Central memory CD8-positive, alpha-beta T cell (primary cell): ENCODE data around the gene PFDN4.
"Not testable (repeated sequence)": the region's sequence is repeated elsewhere in the genome, so short reads cannot be mapped to it uniquely, and the experiment has no call there.

Source experiments
- ATAC-seq: fragments of 150-1000 bp; cut with Tn5 transposase; replicated peaks from 2 replicates; pipeline ENCODE4 v1.10.0; 2022; ENCODE audit warnings: mild to moderate bottlenecking, moderate FRiP score, moderate number of reproducible peaks; ENCODE audit not compliant: poor library complexity, severe bottlenecking; ENCODE audit errors: extremely low read depth
- DNase-seq, 2 donors: peaks; one replicate each; pipeline ENCODE4 v3.0.0; 2021; ENCODE audit warnings: low spot score in 2 of 2
- H3K27ac Mint-ChIP-seq: one replicate; pipeline ENCODE4 v1.8.0; 2022; ENCODE audit warnings: low read depth, mild to moderate bottlenecking, moderate library complexity, mixed read lengths
- H3K27me3 Mint-ChIP-seq: one replicate; pipeline ENCODE4 v1.8.0; 2022; ENCODE audit warnings: mixed read lengths
- H3K36me3 Mint-ChIP-seq: one replicate; pipeline ENCODE4 v1.8.0; 2022; ENCODE audit warnings: mild to moderate bottlenecking, moderate library complexity, mixed read lengths; ENCODE audit not compliant: insufficient read depth
- H3K4me1 Mint-ChIP-seq: one replicate; pipeline ENCODE4 v1.8.0; 2022; ENCODE audit warnings: mixed read lengths
- H3K4me3 Mint-ChIP-seq: one replicate; pipeline ENCODE4 v1.8.0; 2022; ENCODE audit warnings: mild to moderate bottlenecking, moderate library complexity, mixed read lengths
- H3K9me3 Mint-ChIP-seq: one replicate; pipeline ENCODE4 v1.8.0; 2022; ENCODE audit warnings: mixed read lengths

PFDN4 gene

GRCh38 chr20:54256202-54256601 lies 48.3 kb downstream of the PFDN4 start:
- DNase-seq (no peak), ATAC-seq (no peak)
- Mint-ChIP-seq H3K27me3 (peaks cover 43% of the 10 kb centered on the region), H3K27ac (no peak overlapping the region), H3K4me1 (no peaks in the 10 kb centered on the region), H3K9me3 (no peaks in the 10 kb centered on the region), H3K36me3 (no peaks in the 10 kb centered on the region), H3K4me3 (no peak overlapping the region)

GRCh38 chr20:54257071-54257816 lies 49.4 kb downstream of the PFDN4 start:
- no peak overlapping the region for H3K27ac Mint-ChIP-seq
- peaks cover 53% of the 10 kb centered on the region for H3K27me3 Mint-ChIP-seq
- ATAC-seq (no peak), DNase-seq (no peak)
- no peak overlapping the region for H3K4me3 Mint-ChIP-seq
- H3K9me3 Mint-ChIP-seq = no peaks in the 10 kb centered on the region
- no peaks in the 10 kb centered on the region for H3K4me1 Mint-ChIP-seq
- H3K36me3 Mint-ChIP-seq = no peaks in the 10 kb centered on the region

GRCh38 chr20:54260116-54260515 lies 52.2 kb downstream of the PFDN4 start:
- H3K36me3 Mint-ChIP-seq = no peaks in the 10 kb centered on the region
- no peaks in the 10 kb centered on the region for H3K9me3 Mint-ChIP-seq
- ATAC-seq (no peak), DNase-seq (no peak)
- peaks cover 66% of the 10 kb centered on the region for H3K27me3 Mint-ChIP-seq
- no peaks in the 10 kb centered on the region for H3K4me1 Mint-ChIP-seq
- no peak overlapping the region for H3K27ac Mint-ChIP-seq
- H3K4me3 Mint-ChIP-seq = no peak overlapping the region

DNA sequence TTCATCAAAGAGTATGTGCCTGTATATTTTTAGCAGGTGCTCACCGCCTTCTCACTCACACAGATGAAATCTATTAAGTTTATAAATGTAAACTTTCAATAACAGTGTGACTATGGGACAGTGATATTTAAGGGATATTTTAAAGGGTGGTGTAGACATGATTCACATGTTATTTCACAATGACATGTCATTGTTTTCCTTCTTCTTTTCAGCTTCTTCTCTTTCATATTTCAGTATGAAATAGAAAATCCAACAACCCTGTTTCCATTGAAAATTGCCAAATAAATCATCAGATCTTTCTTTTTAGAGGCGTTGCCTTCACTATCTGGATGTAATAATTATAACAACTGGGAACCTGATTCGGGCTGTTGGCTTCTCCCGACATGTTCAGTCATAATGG lies 54.8 kb downstream of the PFDN4 start:
- ATAC-seq (no peak), DNase-seq (no peak)
- Mint-ChIP-seq H3K9me3 (no peaks in the 10 kb centered on the region), H3K27me3 (peaks cover 57% of the 10 kb centered on the region), H3K4me1 (no peaks in the 10 kb centered on the region), H3K36me3 (no peaks in the 10 kb centered on the region), H3K4me3 (no peak overlapping the region), H3K27ac (no peak overlapping the region)

DNA sequence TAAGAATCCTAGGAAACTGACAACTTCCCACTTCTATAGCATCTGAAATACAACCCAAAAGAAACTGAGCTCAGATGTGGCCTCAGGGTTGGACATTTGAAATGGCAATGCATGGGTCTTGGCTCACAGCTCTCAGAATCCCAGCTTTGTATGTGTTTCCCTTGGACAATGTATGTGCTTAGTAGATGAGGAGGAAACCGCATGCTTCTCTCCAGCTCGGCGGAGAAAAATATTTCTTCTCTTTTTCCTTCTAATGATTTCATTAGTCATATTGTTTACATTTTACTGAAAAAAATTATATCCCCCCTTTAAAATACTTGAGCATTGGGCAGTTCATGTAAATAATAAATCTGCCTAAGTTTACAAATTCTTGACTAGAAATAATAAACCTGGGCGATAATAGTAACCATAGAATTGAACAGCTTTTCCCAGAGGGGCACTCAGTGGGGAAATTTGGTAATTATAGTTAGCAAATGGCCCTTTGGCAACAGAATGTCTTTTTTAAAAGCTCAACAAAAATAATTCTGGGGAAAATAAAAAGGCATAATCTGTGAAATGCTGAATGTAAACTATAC lies 55.3 kb downstream of the PFDN4 start:
- Mint-ChIP-seq H3K27ac (no peak overlapping the region), H3K4me3 (no peak overlapping the region), H3K4me1 (no peaks in the 10 kb centered on the region), H3K9me3 (no peaks in the 10 kb centered on the region), H3K27me3 (peaks cover 62% of the 10 kb centered on the region), H3K36me3 (no peaks in the 10 kb centered on the region)
- no peak for ATAC-seq
- no peak for DNase-seq

DNA sequence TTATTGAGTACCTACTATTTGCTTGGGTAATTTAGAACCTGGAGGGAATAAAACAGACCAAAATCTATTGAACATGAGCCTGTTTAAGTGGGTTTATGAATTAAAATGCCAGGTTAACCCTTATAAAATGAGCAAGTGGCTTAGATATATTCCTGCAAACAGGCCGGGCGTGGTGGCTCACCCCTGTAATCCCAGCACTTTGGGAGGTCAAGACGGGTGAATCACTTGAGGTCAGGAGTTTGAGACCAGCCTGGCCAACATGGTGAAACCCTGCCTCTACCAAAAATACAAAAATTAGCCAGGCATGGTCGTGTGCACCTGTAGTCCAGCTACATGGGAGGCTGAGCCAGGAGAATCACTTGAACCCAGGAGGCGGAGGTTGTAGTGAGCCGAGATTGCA lies 57.9 kb downstream of the PFDN4 start:
- peaks cover 53% of the 10 kb centered on the region for H3K27me3 Mint-ChIP-seq
- not testable (repeated sequence) for DNase-seq, H3K9me3 Mint-ChIP-seq, H3K27ac Mint-ChIP-seq, H3K36me3 Mint-ChIP-seq, ATAC-seq, H3K4me1 Mint-ChIP-seq, H3K4me3 Mint-ChIP-seq

- H3K36me3 Mint-ChIP-seq = no peaks in the 10 kb centered on the region
- peaks cover 53% of the 10 kb centered on the region for H3K27me3 Mint-ChIP-seq
- ATAC-seq = no peak
Observed at GRCh38 chr20:54266844-54267243, 59.0 kb downstream of the PFDN4 start.

GRCh38 chr20:54267483-54268003 lies 59.7 kb downstream of the PFDN4 start:
- no peaks in the 10 kb centered on the region for H3K36me3 Mint-ChIP-seq
- no peak overlapping the region for H3K27ac Mint-ChIP-seq
- no peaks in the 10 kb centered on the region for H3K9me3 Mint-ChIP-seq
- ATAC-seq (no peak), DNase-seq (no peak)
- H3K4me1 Mint-ChIP-seq = no peaks in the 10 kb centered on the region
- no peak overlapping the region for H3K4me3 Mint-ChIP-seq
- peaks cover 53% of the 10 kb centered on the region for H3K27me3 Mint-ChIP-seq

More at GRCh38 chr20:54266844-54267243, 59.0 kb downstream of the PFDN4 start:
- no peak overlapping the region for H3K4me3 Mint-ChIP-seq
- H3K27ac Mint-ChIP-seq = no peak overlapping the region
- no peaks in the 10 kb centered on the region for H3K9me3 Mint-ChIP-seq
- no peak for DNase-seq
- H3K4me1 Mint-ChIP-seq = no peaks in the 10 kb centered on the region

- Mint-ChIP-seq H3K4me1 (no peaks in the 10 kb centered on the region), H3K27ac (no peak overlapping the region), H3K4me3 (no peak overlapping the region), H3K36me3 (peaks cover 2% of the 10 kb centered on the region), H3K9me3 (no peaks in the 10 kb centered on the region), H3K27me3 (peaks cover 62% of the 10 kb centered on the region)
- DNase-seq = no peak
- ATAC-seq = no peak
Observed at GRCh38 chr20:54268941-54269340, 61.1 kb downstream of the PFDN4 start.
